ENCODE measurements around the gene KRT86. TPM values are rescaled to one million over a fixed set of nuclear protein-coding genes. Genes with fewer than 3 reads are reported as not detected.

KRT86 gene
- total and polyA plus RNA-seq, 12 donors, result 0.61 to 6.2 (median 1.3) TPM; not detected in 2

DNA sequence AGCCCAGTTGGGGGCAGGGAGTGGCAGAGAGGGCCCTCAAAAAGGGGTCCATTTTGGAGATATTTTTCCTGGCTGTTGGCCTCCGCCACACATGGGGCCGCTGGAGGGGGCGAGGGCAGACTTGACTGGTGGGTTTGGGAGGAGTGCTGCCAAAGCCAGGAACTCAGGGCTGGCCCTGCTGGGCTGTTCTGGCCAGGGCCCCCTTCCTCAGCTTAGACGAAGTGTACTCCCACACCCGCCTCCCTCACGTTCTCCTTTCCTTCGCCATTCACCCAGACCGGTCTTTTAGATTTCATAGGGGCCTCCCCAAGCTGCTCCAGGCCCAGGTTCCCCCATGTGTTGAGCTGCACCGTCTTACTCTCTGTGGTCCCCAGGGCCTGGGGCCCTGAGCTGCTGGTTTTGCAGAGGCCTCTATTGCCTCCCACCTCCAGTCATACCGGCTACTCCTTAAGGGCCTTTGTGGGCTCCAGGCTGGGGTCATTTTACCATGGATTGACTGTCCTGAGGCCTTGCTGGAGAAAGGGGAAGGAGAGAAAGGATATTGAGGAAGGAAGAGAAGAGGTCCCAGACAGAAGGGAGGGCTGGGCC is 40.1 kb upstream of the KRT86 start:
- H3K27ac ChIP-seq, result no peak overlapping the region
- peaks cover 20% of the 10 kb centered on the region for H3K27me3 ChIP-seq
- peaks cover 0 to 7% of the 10 kb centered on the region in 2 donors for H3K4me1 ChIP-seq (replicated peaks in 1 of 2)
- no peaks in the 10 kb centered on the region for H3K9me3 ChIP-seq (replicated peaks in 1 of 3)
- DNase-seq, result no peak
- intact Hi-C loops (cut with DNase I), result loop anchor here (5.0 kb wide), 2 partner anchors 43 to 93 kb away; no protein-coding TSS in a partner anchor
- 86 to 91% (median 90%) methylated on average over 8 to 10 of the region's 10 CpGs for WGBS, 4 donors
- no peaks in the 10 kb centered on the region for H3K36me3 ChIP-seq (replicated peaks in 1 of 2)
- no peak overlapping the region for H3K4me3 ChIP-seq
- TF ChIP-seq, protein P1, sequence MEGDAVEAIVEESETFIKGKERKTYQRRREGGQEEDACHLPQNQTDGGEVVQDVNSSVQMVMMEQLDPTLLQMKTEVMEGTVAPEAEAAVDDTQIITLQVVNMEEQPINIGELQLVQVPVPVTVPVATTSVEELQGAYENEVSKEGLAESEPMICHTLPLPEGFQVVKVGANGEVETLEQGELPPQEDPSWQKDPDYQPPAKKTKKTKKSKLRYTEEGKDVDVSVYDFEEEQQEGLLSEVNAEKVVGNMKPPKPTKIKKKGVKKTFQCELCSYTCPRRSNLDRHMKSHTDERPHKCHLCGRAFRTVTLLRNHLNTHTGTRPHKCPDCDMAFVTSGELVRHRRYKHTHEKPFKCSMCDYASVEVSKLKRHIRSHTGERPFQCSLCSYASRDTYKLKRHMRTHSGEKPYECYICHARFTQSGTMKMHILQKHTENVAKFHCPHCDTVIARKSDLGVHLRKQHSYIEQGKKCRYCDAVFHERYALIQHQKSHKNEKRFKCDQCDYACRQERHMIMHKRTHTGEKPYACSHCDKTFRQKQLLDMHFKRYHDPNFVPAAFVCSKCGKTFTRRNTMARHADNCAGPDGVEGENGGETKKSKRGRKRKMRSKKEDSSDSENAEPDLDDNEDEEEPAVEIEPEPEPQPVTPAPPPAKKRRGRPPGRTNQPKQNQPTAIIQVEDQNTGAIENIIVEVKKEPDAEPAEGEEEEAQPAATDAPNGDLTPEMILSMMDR (IDR thresholded peaks at IDR 0.05), result no peak
- TF ChIP-seq POLR2A (IDR thresholded peaks at IDR 0.05), result no peak

DNA sequence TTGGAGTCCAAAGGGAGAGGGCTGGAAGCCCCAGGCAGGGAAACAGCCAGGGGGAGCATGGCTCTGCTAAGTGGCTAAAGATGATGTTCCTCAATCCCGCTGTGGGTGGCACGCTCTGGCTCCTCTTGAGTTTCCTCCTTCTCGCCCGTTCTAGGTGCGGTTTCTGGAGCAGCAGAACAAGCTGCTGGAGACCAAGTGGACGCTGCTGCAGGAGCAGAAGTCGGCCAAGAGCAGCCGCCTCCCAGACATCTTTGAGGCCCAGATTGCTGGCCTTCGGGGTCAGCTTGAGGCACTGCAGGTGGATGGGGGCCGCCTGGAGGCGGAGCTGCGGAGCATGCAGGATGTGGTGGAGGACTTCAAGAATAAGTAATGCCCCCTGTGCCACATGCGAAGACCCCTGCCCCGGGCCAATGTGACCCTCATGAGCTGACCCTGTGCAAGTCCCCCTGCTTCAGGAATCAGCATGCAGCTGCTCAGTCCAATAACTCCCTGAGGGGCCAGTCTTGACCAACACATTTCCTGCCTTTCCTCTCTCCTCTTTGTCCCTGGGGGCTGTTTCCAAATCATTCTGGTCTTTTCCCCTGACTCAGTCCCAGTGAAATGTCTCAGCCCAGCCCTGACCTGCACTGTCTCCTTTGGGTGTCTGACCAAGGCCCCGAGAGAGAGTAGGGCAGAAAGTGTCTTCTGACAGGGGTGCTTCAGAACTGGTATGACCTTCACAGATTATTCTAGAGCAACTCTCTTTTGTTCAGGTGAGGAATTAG is 39.3 kb upstream of the KRT86 start:
- H3K36me3 ChIP-seq (replicated peaks in 1 of 2), result no peaks in the 10 kb centered on the region
- peaks cover 0 to 7% of the 10 kb centered on the region in 2 donors for H3K4me1 ChIP-seq (replicated peaks in 1 of 2)
- WGBS, 4 donors, result 88 to 94% (median 93%) methylated on average over 9 to 15 of the region's 15 CpGs
- TF ChIP-seq POLR2A (IDR thresholded peaks at IDR 0.05), result no peak
- TF ChIP-seq, protein P1 (IDR thresholded peaks at IDR 0.05), result no peak
- H3K4me3 ChIP-seq, result no peak overlapping the region
- intact Hi-C loops (cut with DNase I), result no loop called here
- no peaks in the 10 kb centered on the region for H3K9me3 ChIP-seq (replicated peaks in 1 of 3)
- no peak overlapping the region for H3K27ac ChIP-seq
- H3K27me3 ChIP-seq, result peaks cover 20% of the 10 kb centered on the region
- DNase-seq, result peak in 1 of 7 donors; percentile 10

DNA sequence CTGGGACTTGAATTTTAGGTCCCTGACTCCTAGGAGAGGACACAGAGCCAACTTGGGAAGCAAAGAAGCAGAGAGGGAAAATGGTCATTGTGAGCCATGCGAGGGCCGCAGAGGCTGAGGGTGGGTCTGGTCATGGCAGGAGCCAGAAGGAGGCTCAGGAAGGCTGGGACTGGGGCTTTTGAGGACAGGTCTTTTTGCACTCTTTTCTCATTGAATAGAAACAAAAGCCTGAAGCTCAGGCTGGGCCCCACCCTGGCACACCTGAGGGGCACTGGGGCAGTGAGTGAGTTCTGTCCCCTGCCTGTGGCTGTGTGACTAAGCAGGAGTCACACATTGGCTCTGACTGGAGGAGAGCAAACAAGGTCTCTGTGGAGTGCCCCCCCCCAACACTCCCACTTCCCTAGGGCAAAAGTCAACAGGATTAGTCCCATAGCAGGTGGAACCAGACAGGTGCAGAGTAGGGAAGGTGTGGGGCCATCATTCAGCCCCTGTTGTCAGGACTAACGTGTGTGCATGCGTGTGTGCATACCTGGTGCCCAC is 38.6 kb upstream of the KRT86 start:
- H3K27ac ChIP-seq, result no peak overlapping the region
- no peaks in the 10 kb centered on the region for H3K36me3 ChIP-seq (replicated peaks in 1 of 2)
- 89 to 98% (median 93%) methylated on average over 2 to 4 of the region's 4 CpGs for WGBS, 4 donors
- H3K27me3 ChIP-seq, result peaks cover 20% of the 10 kb centered on the region
- H3K9me3 ChIP-seq (replicated peaks in 1 of 3), result no peaks in the 10 kb centered on the region
- no peak for DNase-seq
- no peak for TF ChIP-seq POLR2A (IDR thresholded peaks at IDR 0.05)
- TF ChIP-seq, protein P1 (IDR thresholded peaks at IDR 0.05), result no peak
- peaks cover 0 to 7% of the 10 kb centered on the region in 2 donors for H3K4me1 ChIP-seq (replicated peaks in 1 of 2)
- H3K4me3 ChIP-seq, result no peak overlapping the region
- intact Hi-C loops (cut with DNase I), result no loop called here

DNA sequence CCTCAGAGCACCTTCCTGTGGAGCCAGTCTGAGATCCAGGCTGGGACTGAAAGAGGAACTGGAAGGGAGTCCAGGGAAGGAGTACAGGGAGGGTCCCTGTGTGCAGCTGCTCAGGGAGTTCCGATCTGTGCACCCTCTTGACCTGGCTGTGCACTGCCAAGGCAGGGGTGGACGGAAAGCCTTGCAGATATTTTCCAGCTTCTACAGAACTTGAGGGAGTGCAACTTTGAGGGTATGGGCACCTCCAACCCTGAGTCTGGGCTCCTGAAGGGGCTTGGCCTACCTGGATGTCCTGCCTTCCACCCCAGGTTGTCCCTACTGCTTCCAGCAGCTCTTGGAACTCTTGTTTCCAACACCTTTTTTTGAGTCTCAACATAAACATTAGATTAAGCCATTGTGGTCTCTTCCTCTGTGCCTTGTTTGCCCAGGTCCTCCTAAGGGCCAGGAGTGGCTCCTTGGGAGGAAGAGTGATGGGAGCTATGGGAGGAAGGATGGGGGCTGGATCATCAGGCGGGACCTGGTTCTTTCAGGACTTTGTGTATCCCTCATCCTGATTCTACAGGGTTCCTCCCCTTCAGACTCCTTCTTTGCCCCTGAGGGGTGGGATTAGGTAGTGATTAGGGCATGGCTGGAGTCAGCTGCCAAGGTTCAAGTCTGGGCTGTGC is 37.9 kb upstream of the KRT86 start:
- WGBS, 4 donors, result 88 to 96% (median 91%) methylated on average over 3 of the region's 3 CpGs
- Histone ChIP-seq H3K9me3 (replicated peaks in 1 of 3) (no peaks in the 10 kb centered on the region), H3K36me3 (replicated peaks in 1 of 2) (no peaks in the 10 kb centered on the region), H3K27ac (no peak overlapping the region), H3K27me3 (peaks cover 20% of the 10 kb centered on the region), H3K4me3 (no peak overlapping the region), H3K4me1 (replicated peaks in 1 of 2) (peaks cover 0 to 7% of the 10 kb centered on the region in 2 donors)
- TF ChIP-seq POLR2A (IDR thresholded peaks at IDR 0.05), result no peak
- TF ChIP-seq, protein P1 (IDR thresholded peaks at IDR 0.05), result no peak
- intact Hi-C loops (cut with DNase I), result no loop called here
- DNase-seq, result no peak
